ENCODE data around the gene OPCML.

GRCh38 chr11:133388975-133389568 lies 143.2 kb downstream of the OPCML start:
- TF ChIP-seq CTCF (IDR thresholded peaks at IDR 0.05; ENCODE audit: poor library complexity, severe bottlenecking), result no peak
- TF ChIP-seq EZH2 (IDR thresholded peaks at IDR 0.05; ENCODE audit: borderline replicate concordance, insufficient read depth, low read length, poor library complexity, severe bottlenecking), result no peak
- TF ChIP-seq REST (IDR thresholded peaks at IDR 0.05; ENCODE audit: borderline replicate concordance), result no peak
- TF ChIP-seq EP300 (conservative IDR thresholded peaks at IDR 0.05; ENCODE audit: poor library complexity, severe bottlenecking), result no peak
